T-helper 17 cell (primary cell): ENCODE results near the gene HLCS. TPM values are rescaled to one million over a fixed set of nuclear protein-coding genes. Genes with fewer than 3 reads are reported as not detected.

Source experiments
- ATAC-seq: fragments of 150-1000 bp; cut with Tn5 transposase; 2 replicates; pipeline ENCODE4 v1.10.0; 2021; ENCODE audit warnings: mild to moderate bottlenecking, moderate library complexity
- DNase-seq, 3 donors: peaks; one replicate each; pipeline versions ENCODE4 v3.0.0 to v3.0.0-alpha.2; 2020 to 2021
- H3K9me3 ChIP-seq: one replicate; pipeline ENCODE4 v1.7.0; 2013; ENCODE audit warnings: low read length, mild to moderate bottlenecking; ENCODE audit not compliant: control insufficient read depth, poor library complexity, severe bottlenecking
- H3K27ac Mint-ChIP-seq: one replicate; pipeline ENCODE4 v1.8.0; 2022; ENCODE audit warnings: mild to moderate bottlenecking, moderate library complexity, mixed read lengths
- H3K27me3 Mint-ChIP-seq: one replicate; pipeline ENCODE4 v1.8.0; 2022; ENCODE audit warnings: mixed read lengths
- H3K36me3 Mint-ChIP-seq: one replicate; pipeline ENCODE4 v1.8.0; 2022; ENCODE audit warnings: low read depth, mixed read lengths
- H3K4me1 Mint-ChIP-seq: one replicate; pipeline ENCODE4 v1.8.0; 2022; ENCODE audit warnings: mild to moderate bottlenecking, mixed read lengths
- H3K4me3 Mint-ChIP-seq: one replicate; pipeline ENCODE4 v1.8.0; 2022; ENCODE audit warnings: mild to moderate bottlenecking, moderate library complexity, mixed read lengths
- total RNA-seq, 4 donors: library from RNA in 2 of 4; stranded (reverse) in 2 of 4; gene quantifications; one replicate each; pipeline ENCODE4 v1.2.3 and lab custom pipeline; 2022 to 2026

Gene HLCS
- total RNA-seq, 2 donors from 2014 or later, result 14.4 to 16.3 TPM

GRCh38 chr21:36705679-36706481, 260.6 kb downstream of the HLCS start:
- no peaks in the 10 kb centered on the region for H3K36me3 Mint-ChIP-seq
- DNase-seq (no peak), ATAC-seq (no peak)
- peak overlapping the region; percentile 82 for H3K4me3 Mint-ChIP-seq
- peak overlapping the region; percentile 65 for H3K27ac Mint-ChIP-seq
- peaks cover 24% of the 10 kb centered on the region for H3K4me1 Mint-ChIP-seq
- H3K9me3 ChIP-seq, result no peaks in the 10 kb centered on the region
- H3K27me3 Mint-ChIP-seq, result peaks cover 80% of the 10 kb centered on the region

- no peak for ATAC-seq
- no peak overlapping the region for H3K4me3 Mint-ChIP-seq
These were observed 261.4 kb downstream of the HLCS start for GRCh38 chr21:36704958-36705678.

GRCh38 chr21:36704281-36704957, 262.1 kb downstream of the HLCS start:
- no peaks in the 10 kb centered on the region for H3K9me3 ChIP-seq
- ATAC-seq, result no peak
- Mint-ChIP-seq H3K27ac (no peak overlapping the region), H3K27me3 (peaks cover 75% of the 10 kb centered on the region), H3K4me1 (peaks cover 29% of the 10 kb centered on the region), H3K36me3 (peaks cover 5% of the 10 kb centered on the region), H3K4me3 (peak overlapping the region; percentile 33)
- no peak for DNase-seq

More at GRCh38 chr21:36704958-36705678, 261.4 kb downstream of the HLCS start:
- no peak for DNase-seq
- Mint-ChIP-seq H3K27ac (no peak overlapping the region), H3K27me3 (peaks cover 80% of the 10 kb centered on the region), H3K36me3 (peaks cover 4% of the 10 kb centered on the region), H3K4me1 (peaks cover 30% of the 10 kb centered on the region)
- H3K9me3 ChIP-seq, result no peaks in the 10 kb centered on the region

GRCh38 chr21:36703626-36704280, 262.7 kb downstream of the HLCS start:
- H3K27me3 Mint-ChIP-seq, result peaks cover 73% of the 10 kb centered on the region
- H3K4me3 Mint-ChIP-seq, result no peak overlapping the region
- peaks cover 28% of the 10 kb centered on the region for H3K4me1 Mint-ChIP-seq
- H3K27ac Mint-ChIP-seq, result no peak overlapping the region
- no peaks in the 10 kb centered on the region for H3K9me3 ChIP-seq
- H3K36me3 Mint-ChIP-seq, result peaks cover 5% of the 10 kb centered on the region
- DNase-seq (no peak), ATAC-seq (no peak)

GRCh38 chr21:36703123-36703522, 263.3 kb downstream of the HLCS start:
- peaks cover 24% of the 10 kb centered on the region for H3K4me1 Mint-ChIP-seq
- peaks cover 5% of the 10 kb centered on the region for H3K36me3 Mint-ChIP-seq
- no peaks in the 10 kb centered on the region for H3K9me3 ChIP-seq
- H3K4me3 Mint-ChIP-seq, result no peak overlapping the region
- H3K27me3 Mint-ChIP-seq, result peaks cover 67% of the 10 kb centered on the region
- DNase-seq, result no peak
- no peak for ATAC-seq
- H3K27ac Mint-ChIP-seq, result no peak overlapping the region

- no peaks in the 10 kb centered on the region for H3K9me3 ChIP-seq
- peaks cover 24% of the 10 kb centered on the region for H3K4me1 Mint-ChIP-seq
- H3K27me3 Mint-ChIP-seq, result peaks cover 66% of the 10 kb centered on the region
- no peak overlapping the region for H3K27ac Mint-ChIP-seq
- H3K4me3 Mint-ChIP-seq, result no peak overlapping the region
- peaks cover 5% of the 10 kb centered on the region for H3K36me3 Mint-ChIP-seq
- ATAC-seq (no peak), DNase-seq (no peak)
These were observed 263.9 kb downstream of the HLCS start for GRCh38 chr21:36702622-36702968.

- Mint-ChIP-seq H3K36me3 (peaks cover 5% of the 10 kb centered on the region), H3K4me1 (peaks cover 22% of the 10 kb centered on the region), H3K4me3 (peak overlapping the region; percentile 62), H3K27me3 (peaks cover 65% of the 10 kb centered on the region), H3K27ac (no peak overlapping the region)
- DNase-seq (no peak), ATAC-seq (no peak)
- no peaks in the 10 kb centered on the region for H3K9me3 ChIP-seq
These were observed 264.5 kb downstream of the HLCS start for GRCh38 chr21:36701756-36702621.

- H3K4me1 Mint-ChIP-seq, result peaks cover 15% of the 10 kb centered on the region
- H3K4me3 Mint-ChIP-seq, result peak overlapping the region; percentile 84
- ATAC-seq, result no peak
- peaks cover 5% of the 10 kb centered on the region for H3K36me3 Mint-ChIP-seq
- peaks cover 65% of the 10 kb centered on the region for H3K27me3 Mint-ChIP-seq
- no peaks in the 10 kb centered on the region for H3K9me3 ChIP-seq
- H3K27ac Mint-ChIP-seq, result no peak overlapping the region
- no peak for DNase-seq
These were observed 265.3 kb downstream of the HLCS start for GRCh38 chr21:36700971-36701755.

Other genes with a start within 250 kb of the HLCS start
- not detected for gene RIPPLY3, start 40.0 kb upstream of the HLCS start, total RNA-seq
- 10 to 100 TPM; 10.8 to 11.1 TPM for gene PIGP, start 106.4 kb upstream of the HLCS start, total RNA-seq
- 100 to 1,000 TPM; 104 to 105 TPM for gene TTC3, start 106.6 kb upstream of the HLCS start, total RNA-seq